ENCODE results near the gene CLSTN2. TPM values are rescaled to one million over a fixed set of nuclear protein-coding genes. Genes with fewer than 3 reads are reported as not detected.

CLSTN2 gene
- total RNA-seq, 2 experiments from 2014 or later: not detected

- POLR2A ChIA-PET: no interaction called here
- no peak overlapping the region for H3K4me3 Mint-ChIP-seq
Measured at GRCh38 chr3:140225996-140226395, 291.0 kb downstream of the CLSTN2 start.

DNA sequence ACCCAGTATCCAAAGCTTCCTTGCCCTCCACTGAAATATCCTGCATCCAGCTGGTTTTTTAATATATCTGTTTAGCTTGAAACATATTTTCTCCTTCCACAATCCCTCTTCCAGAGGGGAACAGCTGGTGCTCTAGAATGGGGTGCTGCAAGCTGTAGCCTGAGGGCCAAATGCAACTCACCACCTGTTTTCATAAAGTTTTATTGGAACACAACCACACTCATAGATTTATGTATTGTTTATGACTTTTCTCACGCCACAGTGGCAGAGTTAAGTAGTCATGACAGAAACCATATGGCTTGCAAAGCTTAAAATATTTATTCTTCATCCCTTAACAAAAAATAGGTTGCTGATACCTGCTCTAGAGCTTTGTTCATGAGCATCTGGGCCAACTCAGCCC, 298.7 kb downstream of the CLSTN2 start:
- DNase-seq: no peak
- H3K4me1 Mint-ChIP-seq (ENCODE audit: low read depth): no peaks in the 10 kb centered on the region
- ATAC-seq: no peak
- no peaks in the 10 kb centered on the region for H3K27me3 Mint-ChIP-seq (ENCODE audit: low read depth)
- H3K9me3 Mint-ChIP-seq (ENCODE audit: insufficient read depth): no peaks in the 10 kb centered on the region
- POLR2A ChIA-PET: no interaction called here
- no peak overlapping the region for H3K4me3 Mint-ChIP-seq
- H3K27ac Mint-ChIP-seq: no peak overlapping the region
- CTCF ChIA-PET: interaction anchor here (1.2 kb wide), 1 partner anchor 9 kb away, joined by 3 read pairs; no protein-coding TSS in a partner anchor
- no peaks in the 10 kb centered on the region for H3K36me3 Mint-ChIP-seq (ENCODE audit: low read depth)

More at GRCh38 chr3:140225996-140226395, 291.0 kb downstream of the CLSTN2 start:
- Mint-ChIP-seq H3K27me3 (ENCODE audit: low read depth) (peaks cover 3% of the 10 kb centered on the region), H3K9me3 (ENCODE audit: insufficient read depth) (no peaks in the 10 kb centered on the region), H3K36me3 (ENCODE audit: low read depth) (no peaks in the 10 kb centered on the region), H3K4me1 (ENCODE audit: low read depth) (no peaks in the 10 kb centered on the region), H3K27ac (no peak overlapping the region)
- ATAC-seq: no peak
- DNase-seq: no peak
- CTCF ChIA-PET: no interaction called here

- CTCF ChIA-PET: interaction anchor here (1.2 kb wide), 1 partner anchor 9 kb away, joined by 3 read pairs; no protein-coding TSS in a partner anchor
- Mint-ChIP-seq H3K4me1 (ENCODE audit: low read depth) (no peaks in the 10 kb centered on the region), H3K27ac (no peak overlapping the region)
Measured at GRCh38 chr3:140234256-140234655, 299.3 kb downstream of the CLSTN2 start.

GRCh38 chr3:140236836-140237501, 302.0 kb downstream of the CLSTN2 start:
- no peak for ATAC-seq
- Mint-ChIP-seq H3K4me3 (no peak overlapping the region), H3K4me1 (ENCODE audit: low read depth) (no peaks in the 10 kb centered on the region), H3K27ac (no peak overlapping the region), H3K9me3 (ENCODE audit: insufficient read depth) (no peaks in the 10 kb centered on the region), H3K27me3 (ENCODE audit: low read depth) (no peaks in the 10 kb centered on the region), H3K36me3 (ENCODE audit: low read depth) (no peaks in the 10 kb centered on the region)
- POLR2A ChIA-PET: no interaction called here
- CTCF ChIA-PET: no interaction called here
- no peak for DNase-seq

More at GRCh38 chr3:140234256-140234655, 299.3 kb downstream of the CLSTN2 start:
- POLR2A ChIA-PET: no interaction called here
- Mint-ChIP-seq H3K4me3 (no peak overlapping the region), H3K27me3 (ENCODE audit: low read depth) (no peaks in the 10 kb centered on the region), H3K36me3 (ENCODE audit: low read depth) (no peaks in the 10 kb centered on the region), H3K9me3 (ENCODE audit: insufficient read depth) (no peaks in the 10 kb centered on the region)
- no peak for DNase-seq
- ATAC-seq: no peak

GRCh38 chr3:140238646-140239314, 303.8 kb downstream of the CLSTN2 start:
- Mint-ChIP-seq H3K4me3 (no peak overlapping the region), H3K27me3 (ENCODE audit: low read depth) (no peaks in the 10 kb centered on the region), H3K9me3 (ENCODE audit: insufficient read depth) (no peaks in the 10 kb centered on the region), H3K27ac (no peak overlapping the region), H3K4me1 (ENCODE audit: low read depth) (no peaks in the 10 kb centered on the region), H3K36me3 (ENCODE audit: low read depth) (no peaks in the 10 kb centered on the region)
- DNase-seq (no peak), ATAC-seq (no peak)
- CTCF ChIA-PET: no interaction called here
- POLR2A ChIA-PET: no interaction called here

DNA sequence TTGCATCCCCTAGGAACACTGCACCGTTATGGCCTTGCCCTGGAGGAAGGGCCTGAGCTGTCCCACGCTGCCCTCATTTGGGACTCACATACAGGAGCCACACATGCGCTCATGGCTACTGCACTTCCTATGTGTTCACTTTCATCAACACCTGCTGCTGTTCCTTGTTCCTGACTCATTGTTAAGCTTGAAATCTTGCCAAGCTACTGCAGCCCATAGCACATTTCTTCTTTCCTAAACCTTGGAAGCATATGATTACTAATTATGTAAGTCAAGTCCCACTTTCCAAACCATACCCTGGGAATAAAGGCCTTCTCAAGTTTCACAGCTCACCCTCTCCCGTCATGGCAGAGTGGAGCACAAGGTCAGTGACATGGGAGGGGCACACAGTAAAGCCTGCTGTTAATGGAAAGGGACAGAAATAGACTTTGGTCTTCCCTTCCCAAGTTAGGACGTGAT, 307.9 kb downstream of the CLSTN2 start:
- Mint-ChIP-seq H3K27me3 (ENCODE audit: low read depth) (no peaks in the 10 kb centered on the region), H3K27ac (no peak overlapping the region), H3K36me3 (ENCODE audit: low read depth) (no peaks in the 10 kb centered on the region), H3K4me3 (no peak overlapping the region), H3K4me1 (ENCODE audit: low read depth) (no peaks in the 10 kb centered on the region), H3K9me3 (ENCODE audit: insufficient read depth) (no peaks in the 10 kb centered on the region)
- POLR2A ChIA-PET: no interaction called here
- ATAC-seq (no peak), DNase-seq (no peak)
- CTCF ChIA-PET: no interaction called here

DNA sequence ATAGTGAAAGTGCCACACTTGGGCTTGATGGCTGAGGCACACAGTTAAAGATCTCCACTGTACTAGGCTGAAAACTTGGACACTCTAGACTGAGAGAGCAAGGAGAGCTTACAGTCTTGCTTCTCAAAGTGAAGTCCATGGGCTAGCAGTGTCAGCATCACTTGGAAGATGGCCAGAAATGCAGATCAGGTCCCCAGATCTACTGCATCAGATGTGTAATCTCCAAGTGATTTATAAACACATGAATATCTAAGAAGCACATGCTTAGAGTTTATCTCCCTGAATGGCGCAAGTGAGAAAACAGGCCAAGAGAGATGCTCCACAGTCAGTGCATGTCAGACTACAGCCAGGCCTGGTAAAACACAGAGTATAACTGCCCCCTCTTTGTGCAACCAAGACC, 308.6 kb downstream of the CLSTN2 start:
- no peak overlapping the region for H3K27ac Mint-ChIP-seq
- CTCF ChIA-PET: no interaction called here
- H3K4me3 Mint-ChIP-seq: no peak overlapping the region
- no peaks in the 10 kb centered on the region for H3K9me3 Mint-ChIP-seq (ENCODE audit: insufficient read depth)
- ATAC-seq (no peak), DNase-seq (no peak)
- no peaks in the 10 kb centered on the region for H3K36me3 Mint-ChIP-seq (ENCODE audit: low read depth)
- POLR2A ChIA-PET: no interaction called here
- no peaks in the 10 kb centered on the region for H3K27me3 Mint-ChIP-seq (ENCODE audit: low read depth)
- no peaks in the 10 kb centered on the region for H3K4me1 Mint-ChIP-seq (ENCODE audit: low read depth)

- Mint-ChIP-seq H3K9me3 (ENCODE audit: insufficient read depth) (no peaks in the 10 kb centered on the region), H3K4me1 (ENCODE audit: low read depth) (no peaks in the 10 kb centered on the region), H3K4me3 (no peak overlapping the region), H3K36me3 (ENCODE audit: low read depth) (no peaks in the 10 kb centered on the region), H3K27me3 (ENCODE audit: low read depth) (no peaks in the 10 kb centered on the region), H3K27ac (no peak overlapping the region)
- DNase-seq (no peak), ATAC-seq (no peak)
- POLR2A ChIA-PET: no interaction called here
- CTCF ChIA-PET: interaction anchor here (0.5 kb wide), 1 partner anchor 152 kb away, joined by 4 read pairs; no protein-coding TSS in a partner anchor
Measured at GRCh38 chr3:140244893-140245292, 309.9 kb downstream of the CLSTN2 start.

GRCh38 chr3:140246578-140246977, 311.6 kb downstream of the CLSTN2 start:
- H3K4me3 Mint-ChIP-seq: no peak overlapping the region
- no peaks in the 10 kb centered on the region for H3K9me3 Mint-ChIP-seq (ENCODE audit: insufficient read depth)
- H3K27ac Mint-ChIP-seq: no peak overlapping the region
- DNase-seq: no peak
- POLR2A ChIA-PET: no interaction called here
- no peak for ATAC-seq
- H3K36me3 Mint-ChIP-seq (ENCODE audit: low read depth): no peaks in the 10 kb centered on the region
- no peaks in the 10 kb centered on the region for H3K27me3 Mint-ChIP-seq (ENCODE audit: low read depth)
- H3K4me1 Mint-ChIP-seq (ENCODE audit: low read depth): no peaks in the 10 kb centered on the region
- CTCF ChIA-PET: no interaction called here

GRCh38 chr3:140247775-140248174, 312.8 kb downstream of the CLSTN2 start:
- Mint-ChIP-seq H3K27me3 (ENCODE audit: low read depth) (no peaks in the 10 kb centered on the region), H3K27ac (no peak overlapping the region), H3K4me1 (ENCODE audit: low read depth) (no peaks in the 10 kb centered on the region), H3K9me3 (ENCODE audit: insufficient read depth) (no peaks in the 10 kb centered on the region), H3K36me3 (ENCODE audit: low read depth) (no peaks in the 10 kb centered on the region), H3K4me3 (no peak overlapping the region)
- ChIA-PET POLR2A (interaction anchor here (0.5 kb wide), 1 partner anchor 32 kb away, joined by 3 read pairs; no protein-coding TSS in a partner anchor), CTCF (no interaction called here)
- no peak for ATAC-seq
- no peak for DNase-seq

DNA sequence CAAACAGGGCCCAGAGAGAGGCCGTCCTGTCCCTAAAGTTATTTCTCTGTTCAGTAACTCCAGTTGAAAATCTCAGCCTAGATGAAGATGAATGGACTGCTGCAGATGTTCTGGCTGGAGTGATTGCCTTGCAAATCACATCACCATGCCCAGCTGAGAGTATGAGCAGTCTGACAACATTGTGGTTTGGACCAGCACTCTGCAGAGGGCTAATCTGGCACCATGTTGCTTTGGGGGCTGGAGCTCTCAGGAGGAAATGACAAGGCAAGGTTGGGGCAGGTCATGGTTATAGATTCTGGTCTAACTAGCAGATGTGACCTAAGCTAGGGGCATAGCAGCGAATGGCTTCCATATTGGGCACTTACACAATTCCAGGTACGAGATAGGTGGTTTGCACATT, 314.2 kb downstream of the CLSTN2 start:
- Mint-ChIP-seq H3K4me1 (ENCODE audit: low read depth) (no peaks in the 10 kb centered on the region), H3K36me3 (ENCODE audit: low read depth) (no peaks in the 10 kb centered on the region), H3K27ac (no peak overlapping the region), H3K27me3 (ENCODE audit: low read depth) (no peaks in the 10 kb centered on the region), H3K9me3 (ENCODE audit: insufficient read depth) (no peaks in the 10 kb centered on the region), H3K4me3 (no peak overlapping the region)
- ATAC-seq: no peak
- POLR2A ChIA-PET: no interaction called here
- no peak for DNase-seq
- CTCF ChIA-PET: no interaction called here

DNA sequence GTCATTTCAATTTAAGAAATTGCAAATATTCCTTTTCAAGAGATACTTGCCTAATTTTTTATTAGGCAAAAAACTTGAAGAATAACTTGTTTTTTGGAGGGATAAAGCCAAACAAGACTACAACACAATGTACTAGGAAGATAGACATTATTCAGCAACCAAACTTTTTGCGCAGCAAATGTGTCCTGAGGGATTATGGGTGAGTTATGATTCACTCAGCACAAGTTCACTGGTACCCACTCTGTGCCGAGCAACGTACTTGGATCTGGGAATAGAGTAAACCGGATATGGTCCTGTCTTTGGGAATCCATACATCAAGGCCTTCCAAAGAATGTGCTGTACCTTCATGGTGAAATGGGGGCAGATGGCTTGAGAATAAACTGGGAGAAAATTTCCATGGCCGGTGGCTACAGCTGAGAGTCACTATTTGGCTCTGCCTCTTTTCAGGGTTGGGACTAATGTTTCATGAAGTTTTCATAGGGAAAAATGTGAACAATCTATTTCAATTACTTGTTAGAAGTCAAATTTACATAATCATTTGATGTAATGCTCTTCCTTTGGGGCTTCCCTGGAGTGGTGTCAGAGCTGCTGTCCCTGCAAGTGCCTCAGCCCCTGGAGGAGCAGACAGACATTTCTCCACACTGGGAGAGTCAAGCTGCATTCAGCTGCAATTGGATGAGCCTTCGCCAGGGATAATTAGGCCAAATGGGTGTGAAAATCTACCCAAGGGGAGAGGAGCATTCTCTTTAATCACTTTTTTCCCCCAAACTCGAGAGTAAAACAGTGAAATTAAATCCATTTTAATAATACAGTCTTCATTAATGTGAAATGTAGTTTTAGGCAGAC, 315.2 kb downstream of the CLSTN2 start:
- Mint-ChIP-seq H3K4me1 (ENCODE audit: low read depth) (no peaks in the 10 kb centered on the region), H3K36me3 (ENCODE audit: low read depth) (no peaks in the 10 kb centered on the region), H3K27me3 (ENCODE audit: low read depth) (no peaks in the 10 kb centered on the region), H3K9me3 (ENCODE audit: insufficient read depth) (no peaks in the 10 kb centered on the region), H3K27ac (no peak overlapping the region), H3K4me3 (no peak overlapping the region)
- ChIA-PET CTCF (no interaction called here), POLR2A (no interaction called here)
- DNase-seq: no peak
- ATAC-seq: no peak

All from activated CD8-positive, alpha-beta T cell treated with anti-CD3 and anti-CD28 coated beads, Interleukin-2, amount 10 ng/mL, durations not matched to agents 7 days and 5 days (primary cell).